ENCODE measurements around the gene LRRFIP1.

GRCh38 chr2:237669283-237669627, 41.9 kb downstream of the LRRFIP1 start:
- TF ChIP-seq POLR2AphosphoS5 (IDR thresholded peaks at IDR 0.05) (no peak), CTCF (IDR thresholded peaks at IDR 0.05 in 8 of 11, conservative IDR thresholded peaks at IDR 0.05 in 3 of 11) (no peak)

Measured in spleen (tissue), 7 donors.